CD4-positive, alpha-beta T cell treated with Interleukin-1 beta for 1 hour (primary cell): ENCODE measurements around the gene SOWAHA.

Source experiments
- DNase-seq, 2 donors: peaks; one replicate each; pipeline ENCODE4 v3.0.0-alpha.2; 2020 to 2022

SOWAHA gene

GRCh38 chr5:132812781-132813598 is at the start of gene SOWAHA:
TSS of gene SOWAHA (plus strand) at chr5:132813302. CDS start at chr5:132813622, 320 bp downstream.
- DNase-seq = no peak

GRCh38 chr5:132764051-132764450 is 49.1 kb upstream of the SOWAHA start:
- DNase-seq = no peak

GRCh38 chr5:132764671-132765238 is 48.3 kb upstream of the SOWAHA start:
- no peak for DNase-seq

GRCh38 chr5:132765311-132766019 is 47.6 kb upstream of the SOWAHA start:
- DNase-seq = no peak

GRCh38 chr5:132766020-132766805 is 46.9 kb upstream of the SOWAHA start:
- DNase-seq = no peak

GRCh38 chr5:132766806-132767055 is 46.4 kb upstream of the SOWAHA start:
- no peak for DNase-seq

- no peak for DNase-seq
These were observed 46.0 kb upstream of the SOWAHA start for GRCh38 chr5:132767150-132767549.

- no peak for DNase-seq
These were observed 44.6 kb upstream of the SOWAHA start for GRCh38 chr5:132768485-132768868.

- DNase-seq = no peak
These were observed 42.5 kb upstream of the SOWAHA start for GRCh38 chr5:132770476-132771159.

- DNase-seq = no peak
These were observed 41.6 kb upstream of the SOWAHA start for GRCh38 chr5:132771503-132771998.

GRCh38 chr5:132772291-132773070 is 40.6 kb upstream of the SOWAHA start:
- no peak for DNase-seq

- DNase-seq = no peak
These were observed 40.0 kb upstream of the SOWAHA start for GRCh38 chr5:132773114-132773513.

- no peak for DNase-seq
These were observed 39.3 kb upstream of the SOWAHA start for GRCh38 chr5:132773601-132774355.

- no peak for DNase-seq
These were observed 38.7 kb upstream of the SOWAHA start for GRCh38 chr5:132774406-132774805.

GRCh38 chr5:132774896-132775295 is 38.2 kb upstream of the SOWAHA start:
- no peak for DNase-seq

- DNase-seq = no peak
These were observed 37.6 kb upstream of the SOWAHA start for GRCh38 chr5:132775476-132775961.

- DNase-seq = no peak
These were observed 36.8 kb upstream of the SOWAHA start for GRCh38 chr5:132776131-132776937.

- DNase-seq = no peak
These were observed 36.2 kb upstream of the SOWAHA start for GRCh38 chr5:132776938-132777208.

GRCh38 chr5:132777209-132778069 is 35.7 kb upstream of the SOWAHA start, which contains the start of gene SEPTIN8:
TSS of gene SEPTIN8 (minus strand) at chr5:132777239. CDS start at chr5:132777137, 102 bp downstream.
- peak; percentile 36 to 52 for DNase-seq
